Stimulated activated CD4-positive, alpha-beta T cell treated with anti-CD3 and anti-CD28 coated beads, Interleukin-1b, Interleukin-23, amount 100 ng/mL, for 48 hours (primary cell): Measurements from ENCODE around the gene TLN1.

ENCODE experiments used
- DNase-seq: peaks from one replicate; pipeline ENCODE4 v3.0.0-alpha.2; 2020

TLN1 gene

DNA sequence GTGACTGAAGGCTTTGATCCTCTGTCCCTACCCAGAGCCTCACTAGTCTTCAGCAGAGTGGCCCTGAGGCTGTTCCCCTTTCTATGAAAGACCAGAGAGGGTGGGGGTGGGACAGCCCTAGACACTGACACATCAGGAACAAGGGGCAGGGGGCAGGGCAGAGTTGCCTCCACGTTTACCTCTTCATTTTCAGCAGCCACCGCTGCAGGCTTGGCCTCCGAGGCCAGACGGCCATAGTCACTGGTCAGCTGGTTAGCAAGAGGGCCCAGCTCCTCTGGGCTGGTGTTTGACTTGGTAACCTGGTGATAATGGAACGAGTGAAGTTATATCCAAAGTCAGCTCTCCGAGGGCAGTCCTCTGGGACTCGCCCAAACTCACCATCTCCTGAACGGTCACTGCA is 26.6 kb downstream of the TLN1 start:
- no peak for DNase-seq

DNA sequence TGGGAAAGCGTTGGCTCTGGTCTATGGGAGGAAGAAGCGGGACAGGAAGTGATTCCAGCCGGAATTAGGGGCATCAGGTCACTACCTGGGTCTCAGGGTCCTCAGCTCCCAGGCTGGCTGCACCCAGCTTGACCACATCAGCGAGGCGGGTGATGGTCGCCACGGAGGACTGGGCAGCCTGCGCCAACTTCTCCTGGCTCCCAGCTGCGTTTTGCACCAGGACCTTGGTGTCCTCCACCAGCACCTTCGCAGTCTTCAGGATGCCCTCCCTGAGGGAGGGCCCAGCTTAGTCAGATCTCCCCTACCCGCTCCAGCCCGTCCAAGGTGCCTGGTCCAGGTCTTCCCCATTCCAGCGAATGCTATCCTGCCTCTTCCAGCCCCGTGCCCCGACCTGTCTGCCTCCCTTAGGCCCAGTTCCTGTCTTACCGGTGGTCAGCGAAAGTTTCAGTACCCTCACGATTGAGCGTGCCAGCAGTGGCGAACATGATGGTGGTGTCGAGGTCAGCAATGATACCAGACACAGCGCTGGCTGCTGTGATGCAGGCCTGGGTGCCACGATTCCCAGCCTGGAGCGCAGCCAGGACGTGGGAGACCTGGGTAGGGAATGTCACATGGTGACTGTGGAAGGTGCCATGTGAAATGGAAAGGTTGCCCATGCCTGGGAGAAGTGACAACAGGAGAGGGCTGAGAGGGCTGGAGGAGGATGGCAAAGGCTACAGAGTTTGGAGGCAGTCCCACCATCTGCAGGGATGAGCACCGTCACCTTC is 27.9 kb downstream of the TLN1 start:
- DNase-seq: no peak

DNA sequence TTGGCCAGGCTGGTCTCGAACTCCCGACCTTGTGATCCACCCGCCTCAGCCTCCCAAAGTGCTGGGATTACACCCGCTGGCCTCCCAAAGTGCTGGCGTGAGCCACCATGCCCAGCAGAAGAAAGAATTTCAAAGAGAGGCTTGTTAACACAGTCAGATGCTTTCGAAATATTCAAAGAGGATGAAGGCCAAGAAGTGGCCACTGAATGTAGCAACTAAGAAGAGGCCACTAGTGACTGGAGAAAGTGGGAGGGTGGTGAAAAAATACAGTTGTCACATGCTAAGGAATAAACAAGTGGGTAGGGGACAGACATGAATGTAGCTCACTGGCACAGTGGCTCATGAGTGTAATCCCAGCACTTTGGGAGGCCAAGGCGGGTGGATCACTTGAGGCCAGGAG is 29.3 kb downstream of the TLN1 start:
- no peak for DNase-seq

GRCh38 chr9:35700942-35701341 is 31.1 kb downstream of the TLN1 start:
- no peak for DNase-seq

DNA sequence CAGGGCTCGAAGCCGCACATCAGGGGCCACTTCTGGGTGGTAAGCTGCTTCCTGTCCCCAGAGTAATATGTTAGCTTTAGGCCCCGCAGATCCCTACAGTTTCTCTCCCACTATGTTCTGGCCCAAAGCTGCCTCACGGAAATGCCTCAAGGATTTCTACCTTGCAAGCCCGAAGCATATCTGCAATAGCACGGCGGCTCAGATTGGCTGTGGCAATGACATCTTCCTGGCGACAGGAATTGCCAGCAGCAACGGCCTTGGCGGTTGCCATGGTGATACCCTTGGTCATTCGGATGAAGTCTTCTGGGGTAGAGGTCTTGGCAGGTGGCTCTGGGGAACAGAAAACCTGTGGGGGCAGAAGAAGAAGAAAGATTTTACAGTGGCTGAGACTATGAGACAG is 32.0 kb downstream of the TLN1 start:
- no peak for DNase-seq

DNA sequence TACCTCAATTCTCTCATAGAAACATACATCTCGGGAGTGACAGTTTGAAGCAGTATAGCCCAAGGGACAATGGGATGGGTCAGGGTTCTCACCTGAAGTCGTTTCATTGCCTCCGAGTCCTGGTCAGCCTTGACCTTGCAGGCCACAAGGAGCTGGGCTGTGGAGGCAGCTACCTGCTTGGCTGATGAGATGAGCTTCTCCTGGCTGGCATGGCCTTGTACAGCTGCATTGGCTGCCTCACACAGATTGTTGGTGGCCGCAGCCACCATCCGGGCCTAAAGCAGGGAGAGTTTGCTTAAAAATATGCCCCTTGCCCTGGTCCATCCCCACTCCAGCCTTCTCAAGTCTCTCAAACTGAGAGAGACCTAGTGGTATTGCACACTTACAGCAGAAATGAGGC is 33.8 kb downstream of the TLN1 start:
- DNase-seq: no peak

- DNase-seq: no peak
Measured at GRCh38 chr9:35697486-35697885, 34.5 kb downstream of the TLN1 start.

DNA sequence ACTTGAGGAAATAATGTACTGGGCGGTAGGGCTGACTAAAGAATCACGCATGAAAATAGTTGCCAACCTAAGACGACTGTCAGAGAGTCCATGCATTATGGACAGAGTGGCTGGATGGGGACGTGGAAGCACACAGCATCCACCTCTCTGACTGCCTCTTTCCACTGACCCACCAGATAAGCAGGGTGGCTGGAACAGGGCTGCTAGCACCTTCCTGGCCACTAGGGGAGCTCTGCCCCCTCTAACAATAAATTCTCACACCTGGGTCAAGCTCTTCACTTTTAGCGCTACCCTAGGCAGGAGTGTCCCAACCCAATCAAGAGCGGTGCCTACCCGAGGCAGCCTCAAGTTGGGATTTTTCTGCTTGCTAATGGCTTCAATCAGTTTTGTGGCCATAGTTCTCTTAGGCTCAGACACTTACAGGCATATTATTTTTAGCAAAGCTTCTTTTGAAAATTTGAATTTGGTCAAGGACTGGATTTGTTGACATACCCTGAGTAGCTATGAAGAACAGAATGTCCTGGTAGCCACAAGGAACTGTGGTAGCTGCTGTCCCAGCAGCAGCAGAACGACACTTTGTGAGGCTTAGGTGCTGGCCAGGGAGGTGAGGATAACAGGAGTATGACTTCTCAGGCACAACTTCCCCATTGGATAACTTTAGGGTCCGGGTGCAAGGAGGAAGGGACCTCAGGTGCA is 35.3 kb downstream of the TLN1 start:
- DNase-seq: peak; percentile 40

DNA sequence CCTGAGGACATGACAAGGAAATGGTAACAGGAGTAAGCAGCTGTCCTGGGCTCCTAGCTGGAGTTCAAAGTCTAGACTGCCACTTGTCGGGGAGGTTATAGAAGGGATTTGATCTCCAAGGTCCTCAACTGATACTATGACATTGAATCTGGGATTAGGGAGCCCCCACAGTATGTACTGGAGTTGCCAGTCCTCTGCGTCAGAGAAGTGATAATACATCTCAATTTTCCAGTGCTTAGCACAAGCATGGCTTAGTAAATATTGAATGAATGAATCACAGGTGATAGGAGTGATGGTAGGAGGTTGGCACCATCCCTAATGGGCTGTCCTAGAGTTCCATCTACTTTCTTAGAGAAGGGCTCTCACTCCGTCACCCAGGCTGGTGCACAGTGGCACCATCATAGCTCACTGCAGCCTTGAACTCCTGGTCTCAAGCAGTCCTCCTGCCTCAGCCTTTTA is 36.0 kb downstream of the TLN1 start:
- DNase-seq: no peak

GRCh38 chr9:35691757-35692301 is 40.2 kb downstream of the TLN1 start:
- DNase-seq: no peak

DNA sequence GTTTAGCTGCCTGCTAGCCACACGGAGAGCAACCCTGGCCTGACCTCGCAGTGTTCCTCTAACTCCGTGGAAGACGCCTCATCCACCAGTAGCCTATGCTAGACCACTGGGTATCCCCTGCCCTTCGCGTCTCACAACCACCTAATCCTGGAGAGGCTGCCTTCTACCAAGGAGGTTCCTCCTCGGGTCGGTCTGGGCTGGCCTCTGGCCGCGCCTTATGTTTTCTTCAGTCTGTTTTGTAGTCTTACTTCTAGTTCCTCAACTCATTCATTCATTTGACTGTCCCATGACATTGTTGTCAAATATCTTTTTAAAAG is 40.7 kb downstream of the TLN1 start:
- DNase-seq: no peak

DNA sequence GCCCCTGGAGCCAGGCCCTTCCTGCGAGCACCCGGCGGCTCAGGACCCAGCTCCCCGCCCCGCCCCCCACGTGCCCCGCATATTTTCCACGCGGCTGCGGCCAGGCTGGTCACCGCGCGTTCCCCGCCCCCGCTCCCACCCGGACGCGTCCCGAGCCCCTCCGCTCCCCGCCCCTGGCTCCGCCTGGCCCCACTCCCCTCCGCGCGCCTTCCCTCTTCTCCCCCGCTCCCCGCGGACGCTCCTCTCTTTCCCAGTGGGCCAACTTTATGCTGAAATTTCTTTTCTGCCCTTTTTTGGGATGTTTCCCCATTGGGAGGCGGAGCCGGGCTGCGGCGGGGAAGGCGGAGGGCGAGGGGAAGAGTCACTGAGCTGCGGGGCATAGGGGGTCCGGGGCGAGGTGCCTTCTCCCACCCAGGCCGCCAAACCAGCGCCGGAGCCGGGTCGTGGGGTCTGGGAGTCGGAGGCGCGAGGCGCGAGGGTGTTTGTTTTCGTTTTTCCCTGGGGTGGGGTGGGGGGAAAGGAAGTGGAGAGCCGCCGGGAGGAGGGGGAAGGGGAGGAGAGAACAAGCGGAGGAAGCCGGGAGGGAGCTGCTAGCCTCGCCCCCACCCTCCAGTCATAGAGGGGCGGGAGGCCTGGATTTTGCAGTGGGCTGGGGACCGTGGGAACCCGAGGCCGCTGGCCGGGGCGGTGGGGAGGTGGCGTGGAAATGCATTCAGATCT is 41.2 kb downstream of the TLN1 start:
- peak; percentile 17 for DNase-seq

GRCh38 chr9:35690294-35690613 is 41.7 kb downstream of the TLN1 start:
- DNase-seq: no peak

DNA sequence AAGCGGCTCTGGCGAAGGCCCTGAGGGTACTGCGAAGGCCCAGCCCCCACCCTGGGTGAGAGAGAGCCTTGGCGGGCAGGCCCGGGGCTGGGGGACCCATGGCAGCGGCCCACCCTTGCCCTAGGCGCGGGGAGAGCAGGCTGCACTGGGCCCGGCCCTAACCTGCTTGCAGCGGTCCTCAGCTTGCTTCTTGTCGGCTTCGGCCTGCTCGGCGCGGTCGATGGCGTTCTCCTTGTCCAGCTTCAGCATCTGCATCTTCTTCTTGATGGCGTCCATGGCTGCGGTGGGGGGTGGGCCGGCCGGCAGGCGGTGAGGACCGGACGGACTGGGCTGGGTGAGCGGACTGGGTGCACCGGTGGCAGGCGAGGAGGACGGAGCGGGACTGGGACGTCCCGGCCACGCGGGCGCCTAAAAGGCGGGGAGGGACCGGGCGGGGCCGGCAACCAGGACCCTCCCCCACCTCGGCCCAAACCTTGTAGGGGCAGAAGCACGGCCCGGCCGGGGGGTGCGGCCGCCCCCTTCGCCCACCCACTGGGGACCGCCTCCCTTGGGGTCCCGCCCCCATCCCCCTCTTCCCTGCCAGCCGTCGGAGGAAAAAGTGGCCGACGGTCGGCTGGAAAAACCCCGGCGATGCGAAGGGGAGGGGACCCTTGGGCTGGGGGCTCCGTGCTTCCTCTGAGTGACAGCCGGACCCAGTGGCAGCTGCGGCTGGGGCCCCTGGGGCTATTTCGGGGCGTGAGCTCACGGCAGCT is 42.3 kb downstream of the TLN1 start, which contains the start of gene TPM2:
Gene TPM2, minus strand, starts transcription at position 384 of the 752 bp plus-strand sequence. Its CDS starts 108 bp downstream, at position 276.
- no peak for DNase-seq

DNA sequence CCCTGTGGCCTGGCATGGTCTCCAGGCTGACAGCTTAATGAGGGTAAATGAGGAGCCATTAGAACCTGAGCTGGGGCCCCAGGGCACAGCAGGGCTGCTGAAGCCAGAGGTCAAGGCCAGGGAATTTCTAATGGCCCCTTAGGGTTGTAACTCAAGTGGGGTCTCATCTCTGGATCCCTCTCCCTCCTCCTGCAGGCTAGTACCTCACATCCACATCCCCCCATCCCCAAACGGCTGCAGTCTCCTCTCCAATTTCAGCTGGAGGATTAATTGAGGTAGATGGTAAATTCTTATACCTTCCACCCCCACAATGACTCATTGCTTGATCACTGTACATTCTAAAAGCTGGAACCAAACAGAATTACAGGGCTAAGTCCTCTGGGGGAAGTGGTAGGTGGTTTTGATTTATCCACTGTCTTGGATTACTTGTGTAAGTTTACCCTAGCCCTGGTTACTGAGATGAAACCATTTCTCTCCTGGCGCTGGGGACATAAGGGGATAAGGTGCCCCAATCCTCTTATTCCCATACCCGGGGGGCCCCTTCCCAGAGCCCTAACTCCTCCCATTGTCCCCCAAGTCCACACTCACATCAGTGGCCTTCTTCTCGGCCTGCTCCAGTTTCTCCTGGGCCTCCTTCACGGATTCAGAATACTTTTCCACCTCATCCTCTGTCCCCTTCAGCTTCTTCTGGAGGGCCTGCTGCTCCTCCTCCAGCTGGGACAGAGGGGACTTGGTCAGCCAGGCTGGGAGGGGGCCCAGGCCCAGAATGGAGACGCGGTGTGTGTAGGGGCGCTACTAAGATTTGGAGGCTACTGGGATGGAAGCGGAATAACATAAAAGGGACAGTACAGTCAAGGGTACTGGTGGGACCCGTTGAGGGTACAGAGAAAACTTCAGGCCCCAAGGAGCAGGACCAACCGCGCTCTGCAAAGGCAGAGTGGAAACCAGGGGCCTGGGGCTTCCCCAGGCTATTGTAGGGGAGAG is 43.1 kb downstream of the TLN1 start:
- no peak for DNase-seq

DNA sequence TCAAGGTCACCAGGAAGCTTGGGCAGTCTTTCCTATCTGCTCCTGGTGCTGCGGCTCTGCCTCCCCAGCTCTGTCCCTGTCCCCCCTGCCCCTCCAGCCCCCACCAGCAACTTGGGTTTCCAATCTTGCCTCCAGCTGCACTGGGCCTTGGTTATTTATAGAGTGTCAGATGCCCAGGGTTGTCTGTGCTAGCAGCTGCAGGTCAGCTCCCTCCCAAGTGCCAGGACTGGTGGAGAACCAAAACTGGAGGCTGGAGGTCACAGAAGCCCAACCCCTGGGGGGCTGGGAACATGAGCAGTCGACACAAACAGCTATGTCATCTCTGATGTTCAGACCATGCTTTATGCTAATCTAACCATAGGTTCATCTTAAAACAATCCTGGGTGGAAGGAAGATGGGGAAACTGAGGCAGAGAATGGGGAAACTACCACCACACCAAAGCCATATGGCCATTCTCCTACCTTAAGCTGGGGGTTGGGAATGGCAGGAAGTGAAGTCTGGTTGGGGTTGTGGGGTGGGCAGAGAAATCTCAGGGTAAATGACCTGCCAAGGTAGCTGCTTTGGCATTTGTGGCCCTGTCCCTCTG is 43.9 kb downstream of the TLN1 start:
- DNase-seq: no peak

DNA sequence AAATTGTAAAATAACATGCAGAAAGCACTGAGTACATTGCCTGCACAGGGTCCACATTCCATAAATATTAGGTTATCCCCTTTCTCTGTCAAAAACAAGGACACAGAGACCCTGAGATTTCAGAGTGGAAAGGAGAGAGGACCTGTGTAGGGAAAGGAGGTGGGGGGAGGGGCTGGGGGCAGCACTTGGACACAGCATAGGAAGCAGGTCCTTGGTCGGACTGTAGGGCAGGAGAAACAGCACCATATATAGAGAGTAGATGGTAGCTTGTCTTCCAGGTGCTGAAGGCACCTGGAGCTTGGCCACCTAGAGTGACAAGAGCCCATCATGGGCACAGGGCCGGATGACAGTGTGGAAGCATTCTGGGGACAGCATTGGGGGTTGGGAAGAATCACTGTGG is 44.7 kb downstream of the TLN1 start:
- DNase-seq: no peak

GRCh38 chr9:35686222-35687203 is 45.5 kb downstream of the TLN1 start:
- DNase-seq: no peak

DNA sequence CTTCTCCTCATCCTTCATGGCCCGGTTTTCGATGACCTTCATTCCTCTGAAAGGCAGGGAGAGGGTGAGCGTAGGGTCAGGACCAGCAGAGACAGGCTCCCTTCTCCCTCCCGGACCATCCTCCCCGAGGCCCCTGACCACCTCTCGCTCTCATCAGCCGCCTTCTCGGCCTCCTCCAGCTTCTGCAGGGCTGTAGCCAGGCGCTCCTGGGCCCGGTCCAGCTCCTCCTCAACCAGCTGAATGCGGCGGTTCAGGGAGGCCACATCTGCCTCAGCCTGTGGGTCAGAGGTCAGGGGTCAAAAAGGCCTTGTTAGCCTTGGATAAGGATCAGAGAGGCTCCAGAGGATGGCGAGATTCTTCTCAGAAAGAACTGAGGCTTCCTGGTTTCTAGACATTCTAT is 46.5 kb downstream of the TLN1 start:
- no peak for DNase-seq

- DNase-seq: no peak
Measured at GRCh38 chr9:35684921-35685320, 47.1 kb downstream of the TLN1 start.
